Measurements from ENCODE around the gene NFATC2. TPM values are rescaled to one million over a fixed set of nuclear protein-coding genes. Genes with fewer than 3 reads are reported as not detected.

Gene NFATC2
- total RNA-seq, 1 donor from 2014 or later = not detected

DNA sequence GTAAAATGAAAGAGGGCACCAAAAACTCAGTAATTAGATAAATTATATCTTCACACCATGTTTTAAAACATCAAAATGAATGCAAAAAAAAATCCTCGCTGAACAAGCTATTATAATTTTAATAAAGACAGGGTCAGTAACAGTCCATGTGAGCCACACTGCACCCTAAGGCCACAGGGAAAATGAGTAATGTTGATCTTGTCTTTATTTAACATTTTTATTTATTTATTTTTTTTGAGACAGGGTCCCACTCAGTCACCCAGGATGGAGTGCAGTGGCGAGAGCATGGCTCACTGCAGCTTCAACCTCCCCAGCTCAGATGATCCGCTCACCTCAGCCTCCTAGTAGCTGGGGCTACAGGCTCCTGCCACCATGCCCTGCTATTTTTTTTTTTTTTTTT, 8.7 kb upstream of the NFATC2 start:
- FAIRE-seq = no peak
- Histone ChIP-seq H3K27me3 (ENCODE audit: control insufficient read depth, insufficient read depth, low read length) (peaks cover 3% of the 10 kb centered on the region), H3K4me3 (ENCODE audit: low read depth, low read length) (no peak overlapping the region), H3K36me3 (ENCODE audit: control insufficient read depth, insufficient read depth, low read length) (no peaks in the 10 kb centered on the region)
- no peak for DNase-seq (ENCODE audit: low read depth)
- TF ChIP-seq, protein P1, sequence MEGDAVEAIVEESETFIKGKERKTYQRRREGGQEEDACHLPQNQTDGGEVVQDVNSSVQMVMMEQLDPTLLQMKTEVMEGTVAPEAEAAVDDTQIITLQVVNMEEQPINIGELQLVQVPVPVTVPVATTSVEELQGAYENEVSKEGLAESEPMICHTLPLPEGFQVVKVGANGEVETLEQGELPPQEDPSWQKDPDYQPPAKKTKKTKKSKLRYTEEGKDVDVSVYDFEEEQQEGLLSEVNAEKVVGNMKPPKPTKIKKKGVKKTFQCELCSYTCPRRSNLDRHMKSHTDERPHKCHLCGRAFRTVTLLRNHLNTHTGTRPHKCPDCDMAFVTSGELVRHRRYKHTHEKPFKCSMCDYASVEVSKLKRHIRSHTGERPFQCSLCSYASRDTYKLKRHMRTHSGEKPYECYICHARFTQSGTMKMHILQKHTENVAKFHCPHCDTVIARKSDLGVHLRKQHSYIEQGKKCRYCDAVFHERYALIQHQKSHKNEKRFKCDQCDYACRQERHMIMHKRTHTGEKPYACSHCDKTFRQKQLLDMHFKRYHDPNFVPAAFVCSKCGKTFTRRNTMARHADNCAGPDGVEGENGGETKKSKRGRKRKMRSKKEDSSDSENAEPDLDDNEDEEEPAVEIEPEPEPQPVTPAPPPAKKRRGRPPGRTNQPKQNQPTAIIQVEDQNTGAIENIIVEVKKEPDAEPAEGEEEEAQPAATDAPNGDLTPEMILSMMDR (IDR thresholded peaks at IDR 0.05; ENCODE audit: insufficient read depth, low read length, severe bottlenecking) = no peak

DNA sequence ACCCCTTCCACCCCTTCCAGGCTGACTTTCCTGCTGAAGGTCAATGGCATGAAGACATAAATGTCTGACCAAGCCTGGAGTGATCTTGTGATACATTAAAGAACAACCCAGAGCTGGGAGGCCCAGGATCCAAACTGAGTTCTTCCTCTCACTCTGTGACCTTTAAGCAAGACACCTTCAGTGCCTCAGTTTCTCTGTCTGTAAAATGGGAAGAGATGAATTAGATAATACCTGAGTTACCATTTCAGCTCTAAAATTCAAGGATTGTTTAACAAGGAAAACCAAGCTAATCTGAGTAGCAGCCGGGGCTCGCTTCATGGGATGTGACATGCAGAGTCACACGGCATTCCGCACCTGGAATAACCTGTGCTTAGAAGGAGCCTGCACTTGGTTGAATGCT, 7.0 kb upstream of the NFATC2 start:
- Histone ChIP-seq H3K27me3 (ENCODE audit: control insufficient read depth, insufficient read depth, low read length) (peaks cover 3% of the 10 kb centered on the region), H3K4me3 (ENCODE audit: low read depth, low read length) (no peak overlapping the region), H3K36me3 (ENCODE audit: control insufficient read depth, insufficient read depth, low read length) (no peaks in the 10 kb centered on the region)
- FAIRE-seq (no peak), DNase-seq (ENCODE audit: low read depth) (no peak)
- TF ChIP-seq, protein P1 (IDR thresholded peaks at IDR 0.05; ENCODE audit: insufficient read depth, low read length, severe bottlenecking) = no peak

DNA sequence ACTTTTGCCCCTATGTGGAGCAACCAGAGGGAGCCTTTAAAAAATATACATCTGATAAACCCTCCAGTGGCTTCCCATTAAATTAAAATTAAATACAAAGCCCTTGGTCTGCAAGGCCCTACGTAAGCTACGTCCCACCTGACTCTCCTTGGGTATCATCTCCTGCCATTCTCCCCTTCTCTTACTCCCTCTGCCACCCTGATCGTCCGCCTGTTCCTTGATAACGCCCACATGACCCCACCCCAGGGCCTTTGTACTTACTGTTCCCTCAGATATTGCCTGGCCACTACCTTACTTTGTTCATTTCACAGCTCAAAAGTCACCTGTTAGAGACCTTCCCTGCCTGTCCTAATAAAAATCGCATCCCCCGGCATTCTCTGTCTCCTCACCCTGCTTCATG, 5.4 kb upstream of the NFATC2 start:
- no peak for DNase-seq (ENCODE audit: low read depth)
- TF ChIP-seq, protein P1 (IDR thresholded peaks at IDR 0.05; ENCODE audit: insufficient read depth, low read length, severe bottlenecking) = no peak
- peaks cover 8% of the 10 kb centered on the region for H3K27me3 ChIP-seq (ENCODE audit: control insufficient read depth, insufficient read depth, low read length)
- no peak overlapping the region for H3K4me3 ChIP-seq (ENCODE audit: low read depth, low read length)
- FAIRE-seq = no peak
- H3K36me3 ChIP-seq (ENCODE audit: control insufficient read depth, insufficient read depth, low read length) = no peaks in the 10 kb centered on the region

DNA sequence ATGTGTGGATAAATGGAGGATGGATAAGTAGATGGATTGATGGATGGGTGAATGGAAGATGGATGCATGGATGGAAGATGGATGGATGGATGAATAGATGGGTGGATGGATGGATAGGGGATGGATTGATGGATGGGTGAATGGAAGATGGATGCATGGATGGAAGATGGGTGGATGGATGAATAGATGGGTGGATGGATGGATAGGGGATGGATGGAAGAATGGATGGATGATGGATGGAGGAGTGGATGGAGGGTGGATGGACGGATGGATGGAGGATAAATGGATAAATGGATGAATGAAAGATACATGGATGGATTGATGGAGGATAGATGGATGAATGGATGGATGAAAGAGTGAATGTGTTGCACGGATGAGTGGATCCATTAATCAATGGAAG, 3.0 kb upstream of the NFATC2 start:
- Histone ChIP-seq H3K27me3 (ENCODE audit: control insufficient read depth, insufficient read depth, low read length) (peaks cover 24% of the 10 kb centered on the region), H3K4me3 (ENCODE audit: low read depth, low read length) (no peak overlapping the region), H3K36me3 (ENCODE audit: control insufficient read depth, insufficient read depth, low read length) (no peaks in the 10 kb centered on the region)
- DNase-seq (ENCODE audit: low read depth) (no peak), FAIRE-seq (no peak)
- TF ChIP-seq, protein P1 (IDR thresholded peaks at IDR 0.05; ENCODE audit: insufficient read depth, low read length, severe bottlenecking) = no peak

DNA sequence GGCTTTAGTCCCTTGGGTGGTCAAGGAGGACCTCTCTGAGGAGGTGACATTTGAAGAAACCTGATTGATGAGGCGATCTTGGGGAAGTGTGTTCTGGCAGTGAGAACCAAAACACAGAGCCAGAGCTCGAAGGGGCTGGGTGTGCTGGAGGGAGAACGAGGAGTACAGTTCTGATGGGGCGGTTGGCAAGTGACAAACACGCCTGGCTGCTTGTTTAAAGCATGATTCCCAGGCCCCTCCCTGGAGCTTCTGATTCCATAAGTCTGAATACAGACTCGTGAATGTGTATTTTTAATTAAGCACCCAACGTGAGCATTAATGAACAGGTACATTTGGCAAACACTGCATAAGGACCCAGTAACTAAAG, 886 bp upstream of the NFATC2 start:
- Histone ChIP-seq H3K36me3 (ENCODE audit: control insufficient read depth, insufficient read depth, low read length) (no peaks in the 10 kb centered on the region), H3K4me3 (ENCODE audit: low read depth, low read length) (no peak overlapping the region), H3K27me3 (ENCODE audit: control insufficient read depth, insufficient read depth, low read length) (peaks cover 24% of the 10 kb centered on the region)
- FAIRE-seq = no peak
- TF ChIP-seq, protein P1 (IDR thresholded peaks at IDR 0.05; ENCODE audit: insufficient read depth, low read length, severe bottlenecking) = no peak
- DNase-seq (ENCODE audit: low read depth) = no peak

DNA sequence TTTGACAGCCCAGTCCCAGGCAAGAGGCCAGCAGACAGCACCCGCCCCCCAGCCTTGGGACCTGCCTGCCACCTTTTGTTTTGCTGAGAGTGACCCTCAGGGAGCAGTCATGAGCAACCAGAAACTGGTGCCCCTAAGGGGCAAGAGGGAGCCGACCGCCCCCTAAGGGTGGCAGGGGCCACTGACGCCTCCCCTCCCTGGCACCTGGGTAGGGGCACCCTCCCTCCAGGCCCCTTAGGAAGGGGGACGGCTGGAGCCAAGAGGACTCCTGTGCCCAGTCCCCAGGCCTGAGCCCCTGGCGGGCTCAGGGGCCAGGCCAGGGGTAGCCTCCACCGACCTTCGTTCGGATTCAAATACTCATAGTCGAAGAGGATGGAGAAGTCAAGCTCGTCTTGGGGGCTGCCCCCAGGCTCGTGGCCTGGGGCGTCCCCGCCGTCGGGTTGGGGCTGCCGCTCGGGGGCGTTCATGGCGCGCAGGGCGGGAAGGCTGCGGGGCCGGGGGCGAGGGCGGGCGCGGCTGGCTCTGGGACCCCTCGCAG, 417 bp downstream of the NFATC2 start:
- TF ChIP-seq, protein P1 (IDR thresholded peaks at IDR 0.05; ENCODE audit: insufficient read depth, low read length, severe bottlenecking) = no peak
- Histone ChIP-seq H3K27me3 (ENCODE audit: control insufficient read depth, insufficient read depth, low read length) (peaks cover 24% of the 10 kb centered on the region), H3K36me3 (ENCODE audit: control insufficient read depth, insufficient read depth, low read length) (no peaks in the 10 kb centered on the region), H3K4me3 (ENCODE audit: low read depth, low read length) (no peak overlapping the region)
- FAIRE-seq (no peak), DNase-seq (ENCODE audit: low read depth) (no peak)

Measured in bronchial epithelial cell (primary cell).